Epithelial cell of esophagus (primary cell): Measurements from ENCODE around the gene SLC34A2.
"Not testable (repeated sequence)": the region's sequence is repeated elsewhere in the genome, so short reads cannot be mapped to it uniquely, and the experiment has no call there.

Source experiments
- DNase-seq: peaks from one replicate; pipeline ENCODE4 v3.0.0; 2010; ENCODE audit warnings: low read depth
- H3K4me3 ChIP-seq: 2 replicates; pipeline ENCODE4 v1.5.1; 2011; ENCODE audit warnings: mild to moderate bottlenecking, low read length, control low read depth
- CTCF ChIP-seq: IDR thresholded peaks from 2 replicates; pipeline ENCODE4 v1.5.1; 2011; ENCODE audit warnings: low read depth, mild to moderate bottlenecking, low read length, control low read depth, inconsistent platforms; ENCODE audit not compliant: insufficient read depth; ENCODE audit errors: missing control alignments

The SLC34A2 gene

GRCh38 chr4:25654971-25655963 is at the start of gene SLC34A2:
Gene SLC34A2, plus strand, starts transcription at chr4:25655851. Its CDS starts 6,650 bp downstream, at chr4:25662501.
- peak; percentile 64 for DNase-seq
- H3K4me3 ChIP-seq, result peak within 1 kb of the TSS; percentile 11
- TF ChIP-seq CTCF, result no peak

GRCh38 chr4:25608644-25609043 is 47.0 kb upstream of the SLC34A2 start:
- no peak for DNase-seq
- no peak for TF ChIP-seq CTCF
- no peak overlapping the region for H3K4me3 ChIP-seq

- H3K4me3 ChIP-seq, result no peak overlapping the region
- TF ChIP-seq CTCF, result no peak
- no peak for DNase-seq
Measured at GRCh38 chr4:25609976-25610375, 45.7 kb upstream of the SLC34A2 start.

- DNase-seq, H3K4me3 ChIP-seq: not testable (repeated sequence)
Measured at GRCh38 chr4:25613613-25614012, 42.0 kb upstream of the SLC34A2 start.

GRCh38 chr4:25614807-25615206 is 40.8 kb upstream of the SLC34A2 start:
- no peak for DNase-seq
- TF ChIP-seq CTCF, result no peak
- H3K4me3 ChIP-seq, result no peak overlapping the region

GRCh38 chr4:25621027-25621930 is 34.4 kb upstream of the SLC34A2 start:
- no peak for DNase-seq
- H3K4me3 ChIP-seq, result no peak overlapping the region
- no peak for TF ChIP-seq CTCF

GRCh38 chr4:25624616-25625015 is 31.0 kb upstream of the SLC34A2 start:
- no peak for TF ChIP-seq CTCF
- no peak for DNase-seq

More at GRCh38 chr4:25624616-25625015, 31.0 kb upstream of the SLC34A2 start:
- H3K4me3 ChIP-seq, result no peak overlapping the region
